SK-N-MC (cell line): ENCODE results near the gene INAFM2.

ENCODE experiments used
- EZH2 ChIP-seq: fragments of 200-600 bp; sonication (generic); IDR thresholded peaks from one replicate; pipeline ENCODE4 v1.6.1; 2017; ENCODE audit warnings: antibody characterized with exemption
- FOXP2 ChIP-seq: optimal IDR thresholded peaks from 2 replicates; pipeline ENCODE3; 2011; ENCODE audit warnings: mild to moderate bottlenecking, moderate library complexity; ENCODE audit not compliant: insufficient read depth; ENCODE audit errors: extremely low read length, control extremely low read depth
- POLR2AphosphoS5 ChIP-seq: IDR thresholded peaks from 2 replicates; pipeline ENCODE4 v1.6.1; 2012; ENCODE audit warnings: mild to moderate bottlenecking, low read depth, low read length, borderline replicate concordance

DNA sequence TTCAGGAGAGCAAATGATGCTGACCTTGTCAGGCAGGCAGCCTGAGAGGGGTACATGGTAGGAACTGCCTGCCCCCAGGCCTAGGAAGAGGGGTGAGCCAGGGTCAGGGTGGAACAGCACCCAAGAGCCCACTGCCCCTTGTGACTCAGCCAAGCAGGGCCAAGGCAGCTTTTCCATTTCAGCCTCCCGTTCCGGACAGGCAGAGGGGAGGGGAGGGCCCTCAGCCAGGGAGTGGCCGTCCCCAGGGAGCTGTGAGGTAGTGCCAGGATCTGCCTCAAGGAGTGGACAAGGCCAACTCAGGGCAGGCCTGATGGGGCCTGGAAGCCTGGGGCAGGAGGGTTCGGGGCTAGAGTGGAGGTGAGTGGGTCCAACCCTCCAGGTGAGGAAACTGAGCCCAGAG lies 35.5 kb upstream of the INAFM2 start:
- TF ChIP-seq POLR2AphosphoS5 (no peak), EZH2 (no peak), FOXP2 (no peak)
